Omental fat pad (tissue), 4 donors: ENCODE data around the gene TSHB. TPM values are rescaled to one million over a fixed set of nuclear protein-coding genes. Genes with fewer than 3 reads are reported as not detected.
A peak's percentile ranks its signal among the peaks of the same experiment; 100 is the strongest.

Source experiments
- ATAC-seq: fragments of 150-250 bp; one replicate; pipeline ENCODE4 v1.9.1; 2016; ENCODE audit warnings: mild to moderate bottlenecking, moderate library complexity; ENCODE audit not compliant: low FRiP score
- DNase-seq: peaks from one replicate; pipeline ENCODE4 v3.0.0-alpha.2; 2019; ENCODE audit warnings: low spot score
- CTCF ChIP-seq, 3 donors: fragments of 450-650 bp; IDR thresholded peaks; one replicate each; pipeline ENCODE4 v1.5.1; 2016 to 2017; ENCODE audit warnings: antibody characterized with exemption in 3 of 3, mild to moderate bottlenecking in 3 of 3, moderate library complexity in 2 of 3
- total RNA-seq, 4 donors: library from RNA; depleted of rRNA; stranded (reverse); fragments of >200 nt; gene quantifications; one replicate each; pipeline ENCODE4 v1.1.0, GENCODE V29; 2016

The TSHB gene
- total RNA-seq, 4 donors from 2014 or later, result not detected

GRCh38 chr1:115057661-115058254, 28.1 kb downstream of the TSHB start:
- TF ChIP-seq CTCF (IDR thresholded peaks at IDR 0.05), result no peak
- DNase-seq, result no peak
- ATAC-seq, result no peak

GRCh38 chr1:115059316-115059715, 29.7 kb downstream of the TSHB start:
- no peak for TF ChIP-seq CTCF (IDR thresholded peaks at IDR 0.05)
- DNase-seq, result no peak
- ATAC-seq, result no peak

GRCh38 chr1:115060501-115060900, 30.9 kb downstream of the TSHB start:
- DNase-seq (no peak), ATAC-seq (no peak)
- no peak for TF ChIP-seq CTCF (IDR thresholded peaks at IDR 0.05)

- TF ChIP-seq CTCF (IDR thresholded peaks at IDR 0.05), result no peak
- DNase-seq (no peak), ATAC-seq (peak; percentile 81)
Measured at GRCh38 chr1:115062542-115063004, 32.9 kb downstream of the TSHB start.

GRCh38 chr1:115063228-115063901, 33.7 kb downstream of the TSHB start:
- no peak for DNase-seq
- ATAC-seq, result no peak
- TF ChIP-seq CTCF (IDR thresholded peaks at IDR 0.05), result no peak

GRCh38 chr1:115064461-115064860, 34.8 kb downstream of the TSHB start:
- DNase-seq (no peak), ATAC-seq (no peak)
- no peak for TF ChIP-seq CTCF (IDR thresholded peaks at IDR 0.05)

GRCh38 chr1:115065021-115065420, 35.4 kb downstream of the TSHB start:
- no peak for DNase-seq
- no peak for TF ChIP-seq CTCF (IDR thresholded peaks at IDR 0.05)

More at GRCh38 chr1:115065021-115065420, 35.4 kb downstream of the TSHB start:
- no peak for ATAC-seq
